SIG-M5 (cell line): ENCODE data around the gene SLAMF9.
"Not testable (repeated sequence)": the region's sequence is repeated elsewhere in the genome, so short reads cannot be mapped to it uniquely, and the experiment has no call there.

Source experiments
- DNase-seq: peaks from one replicate; lab custom pipeline; 2025; lab: John Stamatoyannopoulos, UW

SLAMF9 gene

DNA sequence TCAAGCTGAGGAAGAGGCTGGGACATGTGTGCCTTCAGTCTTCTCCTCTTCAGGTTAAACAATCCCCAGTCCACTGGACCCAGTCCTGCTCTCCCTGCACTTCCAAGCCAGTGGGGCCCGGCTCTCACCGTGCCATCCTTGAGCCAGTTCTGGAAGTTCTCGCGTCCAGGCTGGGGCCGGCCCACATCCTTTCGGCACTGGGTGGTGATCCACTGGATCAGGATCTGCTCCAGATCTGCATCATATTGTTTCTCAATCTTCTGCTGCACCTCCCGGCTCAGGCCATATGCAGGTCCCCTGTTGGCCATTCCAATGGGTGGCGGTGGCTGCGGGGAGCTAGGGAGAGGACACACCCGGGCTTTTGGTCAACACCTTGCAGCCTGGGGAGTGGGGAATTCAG lies 33.8 kb downstream of the SLAMF9 start:
- DNase-seq: no peak

DNA sequence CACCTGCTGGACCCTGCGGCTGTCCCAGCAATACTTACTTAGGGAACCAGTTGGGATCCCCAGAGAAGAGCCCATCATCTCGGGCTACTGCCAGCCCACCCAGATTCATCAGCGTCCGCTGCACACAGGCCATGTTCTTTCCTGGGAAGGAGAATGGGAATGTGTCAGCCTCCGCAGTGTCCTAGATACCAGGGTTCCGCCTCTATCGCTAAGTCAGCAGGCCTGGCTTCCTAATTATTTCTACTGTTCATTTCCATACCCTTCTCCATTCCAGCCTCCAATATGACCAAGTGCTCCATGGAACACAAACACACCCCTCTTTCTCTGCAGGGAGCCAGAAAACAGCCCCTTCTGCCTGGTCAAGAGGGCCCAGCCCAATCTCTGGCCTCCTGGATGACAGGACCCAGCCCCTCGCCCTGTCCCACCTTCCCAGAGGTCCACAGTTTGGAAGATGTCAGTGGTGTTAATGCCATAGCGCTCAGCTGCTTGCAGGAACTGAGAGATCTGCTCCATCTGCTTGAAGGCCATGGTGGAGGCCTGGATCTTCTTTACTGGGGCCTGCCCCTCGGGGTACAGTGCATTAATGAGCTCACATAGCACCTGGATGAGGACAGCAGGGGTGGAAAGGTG lies 34.7 kb downstream of the SLAMF9 start:
- no peak for DNase-seq

DNA sequence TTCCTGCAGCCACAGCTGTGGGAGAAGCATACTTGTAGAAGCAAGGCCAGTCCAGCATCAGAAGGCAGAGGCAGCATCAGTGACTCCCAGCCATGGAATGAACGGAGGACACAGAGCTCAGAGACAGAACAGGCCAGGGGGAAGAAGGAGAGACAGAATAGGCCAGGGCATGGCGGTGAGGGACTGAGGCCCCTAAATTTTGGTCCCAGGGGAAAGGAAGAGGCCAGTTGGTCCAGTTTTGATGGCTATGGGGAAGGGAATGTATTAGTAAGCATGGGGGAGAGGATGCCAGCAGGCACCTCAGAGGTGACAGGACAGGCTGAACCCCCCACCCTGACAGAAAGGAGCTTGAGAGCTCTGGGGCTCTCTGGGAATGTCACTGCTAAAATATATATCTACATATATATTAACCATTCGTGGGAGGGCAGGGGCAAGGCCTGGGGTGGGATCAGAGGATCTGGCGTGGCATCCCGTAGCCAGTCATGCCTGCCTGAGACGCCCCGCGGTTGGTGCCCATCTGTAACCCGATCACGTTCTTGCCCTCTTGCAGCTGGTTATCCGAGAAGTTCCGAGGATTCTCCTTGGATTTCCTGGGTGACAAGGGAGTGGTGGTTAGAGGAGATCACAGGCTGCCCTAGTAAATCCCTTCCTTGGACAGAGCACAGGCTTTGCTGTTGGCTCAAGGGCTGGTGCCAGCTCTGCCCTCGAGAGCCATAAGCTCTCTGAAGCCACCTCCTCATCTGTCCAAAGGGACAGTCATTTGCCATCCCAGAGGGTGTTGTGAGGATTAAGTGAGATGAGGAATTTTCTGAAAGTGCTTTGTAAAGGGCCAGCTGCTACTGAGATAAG lies 35.5 kb downstream of the SLAMF9 start:
- DNase-seq: no peak

DNA sequence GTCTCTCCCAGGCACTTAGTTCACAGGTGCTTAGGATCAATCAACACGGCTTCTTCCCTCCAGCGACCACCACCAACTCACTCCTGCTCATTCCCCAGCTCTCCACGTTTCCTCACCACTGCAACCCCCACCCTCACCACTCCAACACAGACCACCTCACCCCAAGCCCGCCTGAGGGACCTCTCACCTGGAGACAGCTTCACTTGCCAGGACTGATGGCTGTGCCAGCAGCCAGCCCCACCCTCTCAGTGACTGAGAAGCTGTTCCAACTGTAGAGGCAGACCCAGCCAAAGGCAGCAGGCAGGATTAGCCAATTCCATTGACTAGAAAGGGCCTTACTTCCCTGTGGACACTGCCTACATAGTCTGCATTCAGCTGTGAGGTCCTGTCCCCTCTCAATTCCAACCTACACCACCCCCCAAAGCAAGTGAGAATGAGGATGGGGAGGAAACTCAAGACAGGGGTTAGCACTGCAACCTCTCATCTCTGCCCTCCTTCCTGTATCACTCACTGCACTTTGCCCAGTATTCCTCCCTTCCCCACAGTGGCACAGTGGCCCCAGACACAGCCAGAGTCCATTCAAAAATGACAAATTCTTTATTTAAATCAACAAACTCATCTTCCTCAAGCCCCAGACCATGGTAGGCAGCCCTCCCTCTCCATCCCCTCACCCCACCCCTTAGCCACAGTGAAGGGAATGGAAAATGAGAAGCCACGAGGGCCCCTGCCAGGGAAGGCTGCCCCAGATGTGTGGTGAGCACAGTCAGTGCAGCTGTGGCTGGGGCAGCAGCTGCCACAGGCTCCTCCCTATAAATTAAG lies 36.3 kb downstream of the SLAMF9 start:
- no peak for DNase-seq

DNA sequence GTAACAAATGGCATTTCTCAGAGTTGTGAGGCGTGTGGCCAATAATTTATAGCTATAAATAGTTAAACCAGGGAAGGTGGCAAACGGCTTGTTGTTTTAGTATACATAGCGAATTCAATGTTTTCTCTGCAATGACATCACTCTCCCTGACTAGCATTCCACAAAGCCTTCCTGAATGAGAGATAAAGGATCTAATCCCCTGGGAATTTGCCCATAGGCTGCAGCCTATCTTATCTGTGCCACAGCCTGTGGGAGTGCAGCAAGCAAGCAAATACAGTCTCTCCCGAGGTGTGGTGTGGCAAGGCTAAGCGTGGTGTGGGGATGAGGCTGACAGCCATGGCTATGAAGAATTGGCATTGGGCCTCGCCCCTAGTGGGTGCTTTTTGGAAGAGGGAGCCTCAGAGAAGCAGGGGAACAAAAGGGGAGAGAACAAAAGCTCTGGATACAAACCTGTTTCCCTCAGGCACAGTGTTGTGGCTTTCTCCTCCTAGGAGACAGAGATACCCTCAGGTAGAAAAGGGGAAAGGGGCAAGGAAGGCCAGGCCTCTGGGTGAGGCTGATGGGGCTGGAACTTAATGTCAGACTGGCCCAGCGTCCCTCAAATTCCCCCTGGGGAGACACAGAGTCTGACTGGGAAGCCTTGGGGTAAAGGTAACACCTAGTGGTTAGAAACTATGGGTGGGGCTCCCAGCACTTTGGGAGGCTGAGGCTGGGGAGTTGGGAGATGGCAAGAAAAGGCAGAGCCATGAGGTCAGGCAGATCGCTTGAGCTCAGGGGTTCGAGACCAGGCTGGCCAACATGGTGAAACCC lies 37.6 kb downstream of the SLAMF9 start:
- DNase-seq: no peak

DNA sequence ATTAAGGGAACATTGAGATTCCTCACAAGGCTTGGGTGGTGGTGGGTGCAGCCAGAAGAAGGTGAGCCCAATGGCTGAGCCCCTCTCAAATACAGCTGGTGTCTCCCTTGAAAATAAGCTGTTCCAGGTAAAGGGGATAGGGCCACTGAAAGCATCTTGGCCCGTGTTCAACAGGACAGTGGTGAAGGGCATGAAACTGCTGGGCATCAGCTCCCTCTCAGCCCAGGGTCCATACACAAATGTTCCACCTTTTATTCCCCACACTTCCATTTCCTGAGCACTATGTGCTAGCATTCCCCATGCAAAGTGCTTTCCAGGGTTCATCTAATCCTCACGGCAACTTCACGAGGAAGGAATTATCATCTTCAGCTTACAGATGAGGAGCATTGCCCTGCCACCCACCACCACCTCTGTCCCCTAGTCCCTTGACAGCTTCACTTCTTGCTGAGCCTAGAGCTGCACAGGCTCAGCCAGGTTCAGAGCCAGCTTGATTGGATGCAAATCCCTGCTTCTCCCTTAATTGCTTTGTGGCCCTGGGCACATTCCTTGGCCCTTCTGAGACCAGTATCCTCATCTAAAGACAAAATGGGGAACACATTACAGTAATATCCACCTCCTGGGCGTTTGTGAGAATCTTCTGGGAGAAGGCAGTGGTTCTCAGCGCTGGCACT lies 38.3 kb downstream of the SLAMF9 start:
- DNase-seq: no peak

DNA sequence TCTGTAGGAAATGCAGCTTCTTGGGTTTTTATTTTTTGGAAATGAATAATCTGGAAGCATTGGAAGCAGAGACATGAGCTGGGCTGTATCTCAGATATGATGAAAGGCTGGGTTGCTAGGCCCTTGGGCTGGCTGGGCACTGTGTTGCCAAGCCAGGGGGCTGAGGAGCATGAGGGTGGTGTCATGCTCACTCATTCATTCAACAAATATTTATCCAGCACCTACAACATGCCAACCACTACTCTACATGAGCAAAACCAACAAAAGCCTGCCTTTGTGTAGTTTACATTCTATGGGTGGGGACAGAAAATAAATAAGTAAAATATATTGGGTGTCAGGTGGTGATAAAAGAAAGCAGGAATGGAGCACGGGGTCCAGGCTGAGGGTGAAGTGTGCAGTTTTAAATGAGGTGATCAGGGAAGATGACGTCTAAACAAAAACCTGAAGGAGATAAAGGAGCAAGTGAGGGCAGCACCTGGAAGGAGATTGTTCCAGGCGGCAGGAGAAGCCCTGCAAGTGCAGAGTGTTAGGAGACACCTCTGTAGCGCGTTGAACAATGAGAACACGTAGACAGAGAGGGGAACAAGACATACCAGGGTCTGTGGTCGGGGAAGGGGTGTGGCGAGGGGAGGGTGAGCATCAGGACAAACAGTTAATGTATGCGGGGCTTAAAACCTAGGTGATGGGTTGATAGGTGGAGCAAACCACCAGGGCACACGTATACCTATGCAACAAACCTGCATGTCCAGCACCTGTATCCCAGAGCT lies 39.6 kb downstream of the SLAMF9 start:
- DNase-seq: no peak

DNA sequence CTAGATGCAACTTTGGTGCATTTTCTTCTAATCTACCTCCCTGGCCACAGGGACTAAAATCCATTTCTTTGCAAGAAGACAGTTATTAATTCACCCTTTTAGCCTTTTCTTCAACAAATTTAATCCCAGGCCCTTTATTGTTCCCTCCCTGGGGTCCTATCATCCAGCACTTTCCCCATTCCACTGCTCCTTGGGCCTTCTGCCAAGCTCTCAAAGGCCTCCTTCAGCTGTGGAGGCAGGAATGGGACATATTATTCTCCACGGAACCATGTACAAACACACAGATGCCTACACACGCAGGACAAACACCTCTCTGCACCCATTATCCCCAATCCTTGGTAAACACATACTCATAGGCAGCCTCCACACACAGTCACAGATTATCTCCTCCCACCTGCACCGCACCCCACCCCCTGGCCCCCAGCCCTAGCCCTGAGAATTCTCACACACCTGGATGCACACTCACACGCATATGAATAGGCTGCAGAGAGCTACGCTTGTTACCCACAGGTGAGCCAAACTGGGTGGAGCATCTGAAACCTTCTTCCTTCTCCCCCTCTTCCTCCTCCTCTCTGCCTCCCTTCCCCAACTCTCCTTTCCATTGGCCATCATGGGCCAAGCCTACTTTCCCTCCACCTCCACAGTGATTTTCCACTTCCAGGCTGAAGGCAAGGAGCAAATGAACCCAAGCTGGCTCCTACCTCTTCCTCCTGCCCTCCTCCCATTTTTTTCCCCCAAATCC lies 40.4 kb downstream of the SLAMF9 start:
- no peak for DNase-seq

DNA sequence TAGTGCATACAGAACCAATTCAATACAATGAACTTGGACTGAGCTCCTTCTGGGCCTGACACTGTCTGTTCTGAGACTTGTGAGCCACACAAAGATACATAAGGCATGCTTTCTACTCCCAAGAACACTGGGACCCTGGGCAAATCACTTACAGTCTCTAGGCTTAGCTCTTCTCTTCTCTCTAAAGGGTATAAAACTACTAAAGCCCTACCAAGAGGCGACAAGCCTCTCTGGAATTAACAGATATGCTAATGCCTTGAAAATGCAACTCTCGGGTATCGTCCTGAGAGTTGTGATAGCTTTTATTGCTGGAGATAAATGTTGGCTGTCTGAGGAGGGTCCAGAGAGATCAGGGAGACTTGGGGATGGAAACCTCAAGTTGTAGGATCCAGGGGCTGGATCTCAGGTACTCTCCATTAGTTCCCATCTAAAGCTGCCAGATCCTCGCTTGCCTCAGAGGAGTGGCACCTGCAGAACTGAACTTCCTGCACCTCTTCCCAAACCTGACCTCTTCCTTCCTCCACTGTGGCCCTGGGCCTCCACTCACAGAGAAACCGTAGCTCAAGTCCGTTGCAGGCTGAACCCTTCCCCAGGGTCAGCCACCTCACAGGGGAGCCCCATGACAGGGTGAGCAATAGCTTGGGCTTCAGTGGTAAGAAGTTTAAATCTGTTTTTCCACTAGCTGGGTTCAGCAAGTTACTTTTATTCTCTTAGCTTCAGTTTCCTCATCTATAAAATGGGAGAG lies 42.5 kb downstream of the SLAMF9 start:
- DNase-seq: no peak

DNA sequence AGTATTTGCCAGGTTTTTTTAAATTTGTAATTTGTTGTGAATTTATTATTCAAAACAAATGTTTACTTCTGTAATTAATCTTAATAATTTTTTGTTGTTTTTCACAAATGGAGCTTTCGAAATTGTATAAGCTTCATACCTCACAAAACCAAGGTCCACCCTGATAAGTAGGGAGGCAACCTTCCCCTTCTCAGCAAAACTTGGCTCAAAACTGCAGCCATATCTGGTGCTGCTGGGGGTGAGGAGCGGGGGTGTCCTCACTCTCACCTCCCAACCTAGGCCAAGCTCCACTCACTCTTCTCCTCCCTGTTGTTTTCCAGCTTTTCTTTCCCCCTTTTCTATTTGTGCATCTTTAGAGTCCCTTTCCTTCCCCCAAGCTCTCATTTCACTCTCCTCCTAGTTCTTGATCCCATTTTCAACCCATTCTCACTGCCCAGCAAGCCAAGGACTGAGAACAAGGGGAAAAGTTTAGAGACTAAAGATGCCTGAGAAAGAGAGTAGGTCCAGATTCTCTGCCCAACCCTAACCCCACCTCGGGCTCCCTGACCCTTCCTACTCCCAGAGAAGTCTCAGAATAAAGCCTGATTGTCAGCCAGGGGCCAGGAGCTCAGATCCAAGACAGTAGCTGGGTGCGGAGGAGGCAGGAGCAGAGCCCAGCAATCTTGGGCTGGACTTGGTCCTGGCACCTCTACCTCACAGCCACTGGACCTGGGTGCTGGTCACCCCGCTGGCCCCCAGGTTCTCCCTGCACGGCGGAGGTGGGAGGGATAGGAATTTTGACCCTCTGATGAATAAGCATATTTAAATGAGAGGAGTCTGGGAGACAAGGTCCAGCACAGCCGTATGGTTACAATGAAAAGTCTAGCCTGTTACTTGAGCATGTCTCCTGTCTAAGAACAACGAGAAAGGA lies 45.8 kb downstream of the SLAMF9 start:
- DNase-seq: no peak

DNA sequence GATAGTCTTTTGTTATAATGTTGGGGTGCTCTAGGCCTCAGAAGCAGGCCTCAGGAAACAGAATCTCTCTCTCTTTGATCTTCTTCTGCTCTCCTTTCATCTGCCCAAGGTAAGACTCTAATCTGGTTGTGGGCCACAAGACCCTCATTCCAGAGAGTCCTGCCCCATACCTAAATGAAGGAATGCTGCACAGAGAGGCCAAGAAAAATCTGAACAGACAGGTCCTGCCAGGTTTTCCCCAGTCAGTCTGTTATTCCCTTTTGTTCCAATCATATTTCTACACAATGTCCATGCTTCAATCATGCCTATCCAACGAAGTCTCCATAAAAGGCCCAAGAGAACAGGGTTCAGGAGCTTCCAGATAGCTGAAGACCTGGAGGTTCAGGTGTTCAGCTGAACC lies 47.1 kb downstream of the SLAMF9 start:
- no peak for DNase-seq

DNA sequence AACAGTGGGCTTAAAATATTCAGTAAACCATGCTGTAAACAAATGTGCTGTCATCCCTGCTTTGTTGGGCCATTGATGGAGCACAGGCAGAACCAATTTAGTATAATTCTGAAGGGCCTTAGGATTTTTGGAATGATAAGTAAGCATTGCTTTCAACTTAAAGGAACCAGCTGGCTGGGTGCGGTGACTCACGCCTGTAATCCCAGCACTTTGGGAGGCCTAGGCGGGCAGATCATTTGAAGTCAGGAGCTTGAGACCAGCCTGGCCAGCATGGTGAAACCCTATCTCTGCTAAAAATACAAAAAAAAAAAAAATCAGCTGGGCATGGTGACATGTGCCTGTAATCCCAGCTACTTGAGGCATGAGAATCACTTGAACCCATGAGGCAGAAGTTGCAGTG lies 50.0 kb downstream of the SLAMF9 start:
- not testable (repeated sequence) for DNase-seq

DNA sequence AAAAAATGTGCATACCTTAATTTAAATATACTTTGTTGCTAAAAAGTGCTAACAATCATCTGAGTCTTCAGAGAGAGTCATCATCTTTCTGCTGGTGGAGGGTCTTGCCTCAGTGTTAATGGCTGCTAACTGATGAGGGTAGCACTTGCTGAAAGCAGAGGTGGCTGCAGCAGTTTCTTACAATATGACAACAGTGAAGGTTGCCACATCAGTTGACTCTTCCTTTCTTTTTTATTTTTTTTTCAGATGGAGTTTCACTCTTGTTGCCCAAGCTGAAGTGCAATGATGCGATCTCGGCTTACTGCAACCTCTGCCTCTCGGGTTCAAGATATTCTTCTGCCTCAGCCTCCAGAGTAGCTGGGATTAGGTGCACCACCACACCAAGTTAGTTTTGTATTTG lies 51.5 kb downstream of the SLAMF9 start:
- no peak for DNase-seq
